ENCODE results near the gene ADGRV1.
"Not testable (repeated sequence)": the region's sequence is repeated elsewhere in the genome, so short reads cannot be mapped to it uniquely, and the experiment has no call there.

ADGRV1 gene

GRCh38 chr5:90741022-90741564 is 182.5 kb downstream of the ADGRV1 start:
- DNase-seq (ENCODE audit: low read depth in 3 of 3), result no peak

GRCh38 chr5:90746119-90746518 is 187.5 kb downstream of the ADGRV1 start:
- no peak for DNase-seq (ENCODE audit: low read depth in 3 of 3)

GRCh38 chr5:90747175-90747574 is 188.6 kb downstream of the ADGRV1 start:
- DNase-seq (ENCODE audit: low read depth in 3 of 3), result no peak

DNA sequence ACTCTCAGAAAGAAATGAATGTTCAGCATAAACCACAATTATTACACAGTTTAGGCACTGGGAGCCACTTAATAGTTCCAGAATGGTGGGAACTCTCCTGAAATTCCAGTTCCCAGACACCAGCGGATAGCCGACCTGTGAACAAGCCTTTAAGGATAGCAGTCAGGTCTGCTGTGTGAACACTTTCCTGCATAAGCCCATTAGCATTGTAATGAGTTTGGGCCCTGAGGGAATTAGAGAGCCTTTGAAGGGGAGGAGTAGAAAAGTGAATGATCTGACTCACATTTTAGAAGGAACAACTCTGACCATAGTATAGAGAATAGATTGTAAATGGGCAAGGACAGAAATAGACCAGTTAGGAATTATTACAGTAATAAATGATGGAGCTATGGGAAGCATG is 189.1 kb downstream of the ADGRV1 start:
- no peak for DNase-seq (ENCODE audit: low read depth in 3 of 3)

DNA sequence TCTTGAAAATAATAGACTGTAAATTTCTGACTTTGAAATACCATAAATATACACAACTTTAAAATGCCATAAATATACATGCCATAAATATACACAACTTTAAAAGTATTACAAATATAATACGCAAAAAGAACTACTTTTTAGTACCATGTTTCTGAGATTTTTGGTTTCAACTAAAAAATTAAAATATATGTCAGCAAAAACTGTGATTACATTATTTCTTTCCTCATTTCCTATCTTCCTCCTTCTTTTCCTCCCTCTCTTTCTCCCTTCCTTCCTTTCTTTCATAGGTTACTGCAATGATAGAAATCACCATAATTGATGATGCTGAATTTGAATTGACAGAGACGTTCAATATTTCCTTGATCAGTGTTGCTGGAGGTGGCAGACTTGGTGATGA is 200.5 kb downstream of the ADGRV1 start:
- no peak for DNase-seq (ENCODE audit: low read depth in 3 of 3)

- DNase-seq (ENCODE audit: low read depth in 3 of 3), result no peak
Measured at GRCh38 chr5:90767710-90768109, 209.1 kb downstream of the ADGRV1 start.

GRCh38 chr5:90770006-90770541 is 211.5 kb downstream of the ADGRV1 start:
- not testable (repeated sequence) for DNase-seq (ENCODE audit: low read depth in 3 of 3)

GRCh38 chr5:90777959-90778358 is 219.4 kb downstream of the ADGRV1 start:
- DNase-seq (ENCODE audit: low read depth in 3 of 3), result no peak

DNA sequence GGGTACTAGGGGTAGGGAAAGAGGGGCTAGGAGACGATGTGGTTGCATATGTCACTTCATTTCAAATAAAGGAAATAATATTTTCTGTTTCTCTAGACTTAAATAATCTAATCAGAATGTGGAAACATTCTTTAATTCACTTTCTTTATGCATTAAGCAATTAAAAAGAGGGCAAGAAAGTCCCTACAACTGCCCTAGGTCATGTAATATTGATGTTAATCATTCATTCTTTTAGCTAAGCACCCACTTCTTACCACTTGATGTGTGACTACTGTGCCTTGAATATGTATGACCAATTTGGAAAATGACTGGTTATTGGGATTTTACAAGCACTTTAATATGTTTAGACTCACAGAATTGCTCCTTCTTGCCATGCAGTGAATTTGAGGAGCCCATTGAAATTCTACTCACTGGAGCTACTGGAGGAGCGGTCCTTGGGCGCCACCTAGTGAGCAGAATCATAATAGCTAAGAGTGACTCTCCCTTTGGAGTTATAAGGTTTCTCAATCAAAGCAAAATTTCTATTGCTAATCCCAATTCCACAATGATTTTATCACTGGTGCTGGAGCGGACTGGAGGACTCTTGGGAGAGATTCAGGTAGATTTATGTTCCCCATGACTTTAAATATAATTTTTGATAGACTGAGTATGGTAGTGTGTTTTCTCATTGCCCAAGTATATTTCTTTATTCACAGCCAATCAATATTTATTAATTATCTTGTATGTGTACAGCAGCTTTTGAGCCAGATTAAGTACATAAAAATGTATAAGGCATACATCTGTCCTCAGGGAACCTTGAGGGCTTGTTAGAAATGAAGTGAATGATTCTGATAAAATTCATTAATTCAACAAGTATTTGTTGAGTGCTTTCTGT is 225.1 kb downstream of the ADGRV1 start:
- peak; percentile 25 to 63 (median 53) for DNase-seq (ENCODE audit: low read depth in 3 of 3)

DNA sequence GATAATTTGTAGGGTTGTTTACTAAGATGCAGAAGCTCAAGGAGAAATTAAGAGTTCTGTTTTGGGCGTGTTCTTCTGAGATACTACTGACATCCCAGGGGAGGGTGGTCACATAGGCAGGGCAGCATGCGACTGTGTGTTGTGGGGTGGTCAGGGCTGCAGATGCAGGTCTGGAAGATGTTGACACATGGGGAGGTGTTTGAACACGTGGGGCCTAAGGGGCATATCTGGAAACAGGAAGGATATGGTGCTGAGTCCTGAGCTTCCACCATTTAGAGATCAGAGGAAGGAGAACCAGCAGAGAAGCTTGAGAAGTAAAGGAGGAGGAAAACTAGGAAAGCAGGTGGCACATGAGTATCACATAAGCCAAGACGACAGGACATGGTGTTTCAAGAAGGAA is 228.2 kb downstream of the ADGRV1 start:
- no peak for DNase-seq (ENCODE audit: low read depth in 3 of 3)

DNA sequence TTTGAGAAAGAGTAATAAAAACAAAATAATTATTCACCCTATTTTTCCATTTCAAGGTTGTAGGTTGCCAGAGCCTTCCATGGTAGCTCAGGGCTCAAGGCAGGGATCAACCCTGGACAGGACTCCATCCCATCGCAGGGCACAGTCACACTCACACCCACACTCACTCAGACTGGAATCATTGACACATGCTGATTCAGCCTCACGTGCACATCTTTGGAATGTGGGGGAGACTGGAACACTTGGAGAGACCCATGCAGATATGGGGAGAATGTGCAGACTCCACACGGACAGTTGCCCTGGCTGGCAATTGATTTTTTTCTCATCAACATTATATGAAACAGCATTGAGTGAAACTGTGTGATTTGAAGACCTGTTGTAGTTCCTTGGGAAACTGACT is 234.1 kb downstream of the ADGRV1 start:
- no peak for DNase-seq (ENCODE audit: low read depth in 3 of 3)

GRCh38 chr5:90793183-90793582 is 234.6 kb downstream of the ADGRV1 start:
- DNase-seq (ENCODE audit: low read depth in 3 of 3), result no peak

DNA sequence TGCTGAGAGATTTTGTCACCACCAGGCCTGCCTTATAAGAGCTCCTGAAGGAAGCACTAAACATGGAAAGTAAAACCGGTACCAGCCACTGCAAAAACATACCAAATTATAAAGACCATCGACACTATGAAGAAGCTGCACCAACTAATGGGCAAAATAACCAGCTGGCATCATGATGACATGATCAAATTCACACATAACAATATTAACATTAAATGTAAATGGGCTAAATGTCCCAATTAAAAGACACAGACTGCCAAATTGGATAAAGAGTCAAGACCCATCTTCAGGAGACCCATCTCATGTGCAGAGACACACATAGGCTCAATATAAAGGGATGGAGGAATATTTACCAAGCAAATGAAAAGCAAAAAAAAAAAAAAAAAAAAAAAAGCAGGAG is 238.3 kb downstream of the ADGRV1 start:
- not testable (repeated sequence) for DNase-seq (ENCODE audit: low read depth in 3 of 3)

DNA sequence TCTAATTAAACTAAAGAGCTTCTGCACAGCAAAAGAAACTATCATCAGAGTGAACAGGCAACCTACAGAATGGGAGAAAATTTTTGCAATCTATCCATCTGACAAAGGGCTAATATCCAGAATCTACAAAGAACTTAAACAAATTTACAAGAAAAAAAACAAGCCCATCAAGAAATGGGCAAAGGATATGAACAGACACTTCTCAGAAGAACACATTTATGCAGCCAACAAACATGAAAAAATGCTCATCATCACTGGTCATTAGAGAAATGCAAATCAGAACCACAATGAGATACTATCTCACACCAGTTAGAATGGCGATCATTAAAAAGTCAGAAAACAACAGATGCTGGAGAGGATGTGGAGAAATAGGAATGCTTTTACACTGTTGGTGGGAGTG is 241.5 kb downstream of the ADGRV1 start:
- DNase-seq (ENCODE audit: low read depth in 3 of 3), result not testable (repeated sequence)

- not testable (repeated sequence) for DNase-seq (ENCODE audit: low read depth in 3 of 3)
Measured at GRCh38 chr5:90800515-90800914, 241.9 kb downstream of the ADGRV1 start.

DNA sequence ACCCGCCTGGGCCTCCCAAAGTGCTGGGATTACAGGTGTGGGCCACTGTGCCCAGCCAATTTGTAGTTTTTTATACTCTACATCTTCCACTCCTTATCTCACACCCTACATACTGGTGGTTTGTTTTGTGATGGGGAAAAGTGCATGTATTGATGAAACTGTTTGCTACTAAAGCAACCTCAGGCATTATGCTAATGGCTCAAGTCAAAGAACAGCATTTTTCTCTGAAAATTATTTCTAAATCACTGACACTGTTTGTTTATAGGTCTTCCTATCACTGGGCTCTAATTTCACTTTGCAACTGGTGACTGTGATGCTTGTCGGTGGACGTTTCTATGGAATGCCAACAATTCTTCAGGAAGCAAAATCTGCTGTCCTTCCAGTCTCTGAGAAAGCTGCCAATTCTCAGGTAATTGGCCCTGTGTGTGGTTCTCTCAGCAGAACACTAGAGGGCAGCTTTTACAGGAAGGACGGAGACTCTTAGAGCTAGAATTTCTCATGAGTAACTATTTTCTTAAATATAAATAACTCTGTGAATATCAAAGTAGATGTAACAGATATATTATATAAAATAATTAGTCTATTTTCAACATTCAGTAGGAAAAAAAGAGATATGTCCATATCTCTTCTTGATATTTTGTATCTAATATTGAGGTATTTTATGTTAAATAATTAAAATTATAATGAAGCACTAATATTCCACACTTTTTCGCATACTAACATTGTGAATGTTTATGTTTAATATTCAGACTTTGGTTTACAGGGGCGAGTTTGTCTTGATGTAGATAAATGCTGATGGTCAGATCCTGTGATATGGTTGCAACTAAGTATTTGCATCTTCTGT is 244.1 kb downstream of the ADGRV1 start:
- no peak for DNase-seq (ENCODE audit: low read depth in 3 of 3)

DNA sequence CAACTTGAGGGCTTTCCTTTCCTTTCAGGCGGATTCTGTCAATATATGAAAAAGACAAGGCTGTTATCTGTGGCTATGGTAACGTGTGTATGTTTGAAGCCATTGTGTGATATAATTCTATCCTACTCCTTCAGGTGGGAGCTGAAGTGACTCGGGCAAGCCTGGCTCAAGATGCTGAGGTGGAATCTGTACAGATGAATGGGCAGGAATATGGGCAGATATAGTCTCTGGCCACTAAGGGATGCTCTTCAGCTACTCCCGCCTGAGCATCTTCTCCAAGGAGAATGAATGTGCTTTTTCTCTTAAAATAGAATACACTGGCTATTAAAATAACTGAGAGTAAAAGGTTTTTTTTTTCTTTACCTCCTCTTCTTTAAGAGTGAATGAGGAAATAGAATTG is 244.8 kb downstream of the ADGRV1 start:
- DNase-seq (ENCODE audit: low read depth in 3 of 3), result no peak

GRCh38 chr5:90803876-90804275 is 245.3 kb downstream of the ADGRV1 start:
- no peak for DNase-seq (ENCODE audit: low read depth in 3 of 3)

DNA sequence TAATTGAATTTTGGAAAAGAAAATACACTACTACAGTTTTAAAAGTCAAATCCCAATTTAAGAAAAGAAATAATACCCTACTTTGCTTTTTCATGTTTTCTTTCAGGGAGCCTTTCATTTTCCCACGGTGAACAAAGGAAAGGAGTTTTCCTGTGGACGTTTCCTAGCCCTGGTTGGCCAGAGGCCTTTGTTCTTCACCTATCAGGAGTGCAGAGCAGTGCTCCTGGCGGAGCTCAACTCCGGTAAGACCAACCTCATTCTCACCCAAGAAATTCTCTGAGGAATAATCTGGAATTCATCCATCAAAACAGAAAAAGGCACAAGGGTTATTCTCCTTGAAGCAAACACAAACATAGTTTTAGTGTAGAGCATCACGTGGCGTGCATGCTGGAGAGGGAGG is 248.9 kb downstream of the ADGRV1 start:
- no peak for DNase-seq (ENCODE audit: low read depth in 3 of 3)

DNA sequence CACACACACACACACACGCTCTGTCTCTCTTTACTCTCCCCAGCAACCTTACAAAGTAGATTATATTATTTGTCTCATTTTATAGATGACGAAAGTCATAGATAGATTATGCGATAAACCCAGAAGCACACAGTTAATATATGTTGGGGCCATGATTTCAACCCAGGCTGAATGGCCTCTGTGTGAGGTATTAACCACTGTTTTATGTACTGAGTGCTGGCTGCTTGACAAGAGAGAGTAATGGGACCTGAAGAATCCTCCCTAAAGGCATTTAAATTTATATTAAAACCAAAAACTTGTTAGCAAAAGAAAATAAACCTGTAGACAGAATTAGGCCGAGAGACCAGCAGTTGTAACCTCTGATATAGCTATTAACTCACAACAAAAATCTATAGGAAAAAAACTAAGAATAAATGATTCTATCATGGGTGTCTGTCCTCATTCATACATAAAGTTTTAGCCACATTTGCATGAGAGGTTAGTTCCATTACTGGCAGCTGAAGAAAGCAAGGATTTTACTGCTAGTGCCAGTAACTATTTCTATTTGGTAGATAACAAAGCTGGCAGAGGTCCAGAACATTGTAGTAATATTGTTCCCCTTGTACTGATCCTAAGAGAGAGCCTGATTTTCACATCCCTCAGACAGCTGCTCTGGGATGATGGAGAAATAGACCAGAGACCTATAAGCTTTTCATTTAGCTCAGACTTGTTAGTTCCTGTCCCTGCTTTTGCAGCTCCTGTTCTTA is 250.9 kb downstream of the ADGRV1 start:
- DNase-seq (ENCODE audit: low read depth in 3 of 3), result no peak

DNA sequence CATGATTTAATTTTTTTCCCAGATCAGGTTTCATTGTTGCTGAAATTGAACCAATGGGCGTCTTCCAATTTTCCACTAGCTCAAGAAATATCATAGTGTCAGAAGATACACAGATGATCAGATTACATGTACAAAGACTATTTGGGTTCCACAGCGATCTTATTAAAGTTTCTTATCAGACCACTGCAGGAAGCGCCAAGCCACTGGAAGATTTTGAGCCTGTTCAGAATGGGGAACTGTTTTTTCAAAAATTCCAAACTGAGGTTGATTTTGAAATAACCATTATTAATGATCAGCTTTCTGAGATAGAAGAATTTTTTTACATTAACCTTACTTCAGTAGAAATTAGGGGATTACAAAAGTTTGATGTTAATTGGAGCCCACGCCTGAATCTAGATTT is 251.6 kb downstream of the ADGRV1 start:
- no peak for DNase-seq (ENCODE audit: low read depth in 3 of 3)

DNA sequence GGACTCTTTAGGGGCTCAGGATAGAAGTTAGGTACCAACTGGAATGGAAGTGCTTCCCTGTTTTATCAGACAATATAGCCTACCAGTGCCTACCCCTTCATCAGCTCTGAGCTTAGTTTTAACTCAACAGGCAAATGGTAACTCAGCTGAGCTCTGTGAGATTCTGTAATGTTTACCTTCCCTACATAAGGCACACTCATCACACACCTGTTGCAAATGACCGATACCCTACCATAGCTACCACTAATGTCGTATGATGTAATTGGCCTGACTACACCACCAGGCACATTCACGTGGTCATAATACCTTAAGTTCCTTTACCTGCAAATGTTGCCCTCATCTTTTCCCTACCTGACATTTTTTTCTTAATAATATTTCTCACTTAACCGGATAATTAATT is 254.8 kb downstream of the ADGRV1 start:
- DNase-seq (ENCODE audit: low read depth in 3 of 3), result no peak

All from stimulated activated CD4-positive, alpha-beta T cell treated with anti-CD3 and anti-CD28 coated beads, TNF-alpha, amount 100 ng/mL, for 48 hours (primary cell).